Lung (tissue), 12 donors: ENCODE data around the gene NR0B2. TPM values are rescaled to one million over a fixed set of nuclear protein-coding genes. Genes with fewer than 3 reads are reported as not detected.

ENCODE experiments used
- ATAC-seq: fragments of 200-7000 bp; cut with Tn5 transposase; one replicate; pipeline ENCODE4 v1.9.1; 2020; ENCODE audit warnings: moderate number of reproducible peaks; ENCODE audit not compliant: insufficient read depth, low FRiP score
- DNase-seq, 3 donors: peaks; one replicate each; pipeline ENCODE4 v3.0.0-alpha.2; 2013 to 2017
- H3K27ac ChIP-seq, 2 donors: one replicate each; pipeline ENCODE4 v1.5.1; 2013; ENCODE audit warnings: mild to moderate bottlenecking in 2 of 2, moderate library complexity in 2 of 2, control low read depth in 1 of 2, inconsistent platforms in 1 of 2, low read depth in 1 of 2, low read length in 1 of 2
- H3K27me3 ChIP-seq, 3 donors: one replicate each; pipeline ENCODE4 v1.5.1; 2013; ENCODE audit warnings: low read length in 2 of 3; ENCODE audit not compliant: control insufficient read depth in 3 of 3, insufficient read depth in 3 of 3
- H3K36me3 ChIP-seq, 4 donors: one replicate each; pipeline ENCODE4 v1.5.1; 2013; ENCODE audit warnings: low read length in 4 of 4, mild to moderate bottlenecking in 1 of 4, moderate library complexity in 1 of 4; ENCODE audit not compliant: control insufficient read depth in 4 of 4, insufficient read depth in 4 of 4
- H3K4me1 ChIP-seq, 5 donors: one replicate each; pipeline ENCODE4 v1.5.1; 2013; ENCODE audit warnings: low read length in 5 of 5, mild to moderate bottlenecking in 2 of 5, moderate library complexity in 1 of 5; ENCODE audit not compliant: control insufficient read depth in 5 of 5, insufficient read depth in 5 of 5
- H3K4me3 ChIP-seq: one replicate; pipeline ENCODE4 v1.5.1; 2013; ENCODE audit warnings: mild to moderate bottlenecking, control low read depth, moderate library complexity
- H3K9ac ChIP-seq, 2 donors: one replicate each; pipeline ENCODE4 v1.5.1; 2013; ENCODE audit warnings: low read length in 2 of 2, control low read depth in 1 of 2; ENCODE audit not compliant: insufficient read depth in 1 of 2
- H3K9me3 ChIP-seq, 4 donors: one replicate each; pipeline ENCODE4 v1.5.1; 2013; ENCODE audit warnings: low read length in 3 of 4, mild to moderate bottlenecking in 1 of 4, moderate library complexity in 1 of 4; ENCODE audit not compliant: control insufficient read depth in 4 of 4, insufficient read depth in 3 of 4
- CTCF ChIP-seq: IDR thresholded peaks from 2 replicates; pipeline ENCODE4 v1.5.1; 2012; ENCODE audit warnings: mild to moderate bottlenecking; ENCODE audit errors: control extremely low read depth, extremely low read depth
- WGBS, 2 donors: extraction: QIAGEN DNeasy Blood & Tissue Kit; methylation state at CpG; one replicate each; pipeline ENCODE4 v1.1.7; 2013; 5-methylcytosine and 5-hydroxymethylcytosine counted together
- polyA plus RNA-seq, 2 donors: library from polyadenylated mRNA; stranded (reverse); fragments of 200-250 nt; gene quantifications; one replicate each; pipeline ENCODE4 v1.2.1, GENCODE V29; 2013
- total RNA-seq, 2 donors: library from RNA; depleted of rRNA in 1 of 2; stranded (reverse); fragments of >200 nt in 1 of 2; gene quantifications; one replicate each; pipeline ENCODE4 v1.2.1, GENCODE V29; 2014 to 2021
- donor health status: control.
- donor health status: control.
- donor health status: Bipolar disorder and iron deficiency.
- donor health status: healthy.
- donor health status: DM: yes; HTN: yes; CAD: no.

The NR0B2 gene
- total and polyA plus RNA-seq, 4 donors, result 1.6 to 6.0 (median 2.2) TPM

- ATAC-seq, result no peak
- TF ChIP-seq CTCF, result no peak
- H3K27ac ChIP-seq, result peak overlapping the region in 1 of 2 donors; percentile 47
Measured at GRCh38 chr1:26915204-26915842, 1.5 kb upstream of the NR0B2 start.

GRCh38 chr1:26913389-26913753 is 404 bp downstream of the NR0B2 start:
- Histone ChIP-seq H3K27ac (peak overlapping the region; percentile 83 to 86), H3K4me1 (peaks cover 0 to 8% (median 0%) of the 10 kb centered on the region in 5 donors), H3K4me3 (no peak overlapping the region), H3K27me3 (no peaks in the 10 kb centered on the region), H3K9ac (peak overlapping the region in 1 of 2 donors; percentile 23), H3K9me3 (no peaks in the 10 kb centered on the region), H3K36me3 (no peaks in the 10 kb centered on the region)
- WGBS, 2 donors, result 54 to 65% methylated on average over 5 of the region's 5 CpGs
- ATAC-seq (no peak), DNase-seq (no peak)
- TF ChIP-seq CTCF, result no peak

More at GRCh38 chr1:26915204-26915842, 1.5 kb upstream of the NR0B2 start:
- Histone ChIP-seq H3K9ac (no peak overlapping the region), H3K4me1 (peaks cover 0 to 8% (median 0%) of the 10 kb centered on the region in 5 donors), H3K36me3 (no peaks in the 10 kb centered on the region), H3K9me3 (no peaks in the 10 kb centered on the region), H3K4me3 (no peak overlapping the region), H3K27me3 (no peaks in the 10 kb centered on the region)
- DNase-seq, result no peak
- 56 to 77% methylated on average over 5 of the region's 5 CpGs for WGBS, 2 donors

GRCh38 chr1:26912147-26912490 is 1.7 kb downstream of the NR0B2 start:
- no peaks in the 10 kb centered on the region for H3K27me3 ChIP-seq
- WGBS, 2 donors, result 68 to 94% methylated on average over 2 of the region's 2 CpGs
- no peak overlapping the region for H3K9ac ChIP-seq
- H3K4me3 ChIP-seq, result no peak overlapping the region
- peaks cover 0 to 8% (median 0%) of the 10 kb centered on the region in 5 donors for H3K4me1 ChIP-seq
- no peak for DNase-seq
- no peaks in the 10 kb centered on the region for H3K36me3 ChIP-seq
- peak overlapping the region in 1 of 2 donors; percentile 5 for H3K27ac ChIP-seq
- no peak for TF ChIP-seq CTCF
- H3K9me3 ChIP-seq, result no peaks in the 10 kb centered on the region
- ATAC-seq, result no peak
